ENCODE data around the gene LGR4. TPM values are rescaled to one million over a fixed set of nuclear protein-coding genes. Genes with fewer than 3 reads are reported as not detected.
"Not testable (repeated sequence)": the region's sequence is repeated elsewhere in the genome, so short reads cannot be mapped to it uniquely, and the experiment has no call there.

The LGR4 gene
- total RNA-seq, 1 donor from 2014 or later = 3.0 TPM

DNA sequence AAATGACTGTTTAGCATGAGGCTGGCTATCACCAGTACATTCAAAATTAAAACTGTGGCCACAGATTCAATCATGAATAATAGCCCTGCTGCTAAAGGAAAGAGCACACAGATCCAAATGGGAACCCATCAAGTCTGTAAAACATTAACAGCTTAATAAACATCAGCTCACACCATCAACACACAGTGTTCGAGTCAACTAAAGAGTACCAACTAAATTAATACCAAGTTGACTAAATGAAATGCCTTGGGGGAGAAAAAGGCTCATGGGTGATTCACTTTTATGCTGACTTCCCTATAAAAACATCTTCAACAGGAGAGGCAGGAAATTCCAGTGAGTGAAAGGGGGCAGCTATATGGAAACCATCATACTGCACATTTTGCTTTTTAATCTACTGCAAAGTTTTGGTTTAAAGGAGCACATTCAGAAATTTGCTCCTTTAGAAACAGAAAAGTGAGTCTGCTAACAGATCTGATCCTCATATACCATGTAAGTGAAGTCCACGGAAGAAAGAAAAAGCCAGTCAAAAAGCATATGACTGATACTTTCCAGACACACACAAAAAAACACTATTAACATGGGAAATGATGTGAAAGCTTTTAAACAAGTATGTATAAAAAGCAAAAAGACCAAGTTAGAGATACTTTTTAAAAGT is 16.3 kb downstream of the LGR4 start:
- Mint-ChIP-seq H3K4me3 (no peak overlapping the region), H3K27me3 (peaks cover 4% of the 10 kb centered on the region), H3K4me1 (no peaks in the 10 kb centered on the region), H3K27ac (no peak overlapping the region), H3K9me3 (no peaks in the 10 kb centered on the region), H3K36me3 (ENCODE audit: low read depth) (no peaks in the 10 kb centered on the region)
- CTCF ChIA-PET = no interaction called here
- ATAC-seq (ENCODE audit: low read depth) (no peak), DNase-seq (no peak)
- intact Hi-C loops (cut with micrococcal nuclease) = no loop called here
- TF ChIP-seq, protein P1, sequence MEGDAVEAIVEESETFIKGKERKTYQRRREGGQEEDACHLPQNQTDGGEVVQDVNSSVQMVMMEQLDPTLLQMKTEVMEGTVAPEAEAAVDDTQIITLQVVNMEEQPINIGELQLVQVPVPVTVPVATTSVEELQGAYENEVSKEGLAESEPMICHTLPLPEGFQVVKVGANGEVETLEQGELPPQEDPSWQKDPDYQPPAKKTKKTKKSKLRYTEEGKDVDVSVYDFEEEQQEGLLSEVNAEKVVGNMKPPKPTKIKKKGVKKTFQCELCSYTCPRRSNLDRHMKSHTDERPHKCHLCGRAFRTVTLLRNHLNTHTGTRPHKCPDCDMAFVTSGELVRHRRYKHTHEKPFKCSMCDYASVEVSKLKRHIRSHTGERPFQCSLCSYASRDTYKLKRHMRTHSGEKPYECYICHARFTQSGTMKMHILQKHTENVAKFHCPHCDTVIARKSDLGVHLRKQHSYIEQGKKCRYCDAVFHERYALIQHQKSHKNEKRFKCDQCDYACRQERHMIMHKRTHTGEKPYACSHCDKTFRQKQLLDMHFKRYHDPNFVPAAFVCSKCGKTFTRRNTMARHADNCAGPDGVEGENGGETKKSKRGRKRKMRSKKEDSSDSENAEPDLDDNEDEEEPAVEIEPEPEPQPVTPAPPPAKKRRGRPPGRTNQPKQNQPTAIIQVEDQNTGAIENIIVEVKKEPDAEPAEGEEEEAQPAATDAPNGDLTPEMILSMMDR (IDR thresholded peaks at IDR 0.05) = no peak
- POLR2A ChIA-PET = no interaction called here

DNA sequence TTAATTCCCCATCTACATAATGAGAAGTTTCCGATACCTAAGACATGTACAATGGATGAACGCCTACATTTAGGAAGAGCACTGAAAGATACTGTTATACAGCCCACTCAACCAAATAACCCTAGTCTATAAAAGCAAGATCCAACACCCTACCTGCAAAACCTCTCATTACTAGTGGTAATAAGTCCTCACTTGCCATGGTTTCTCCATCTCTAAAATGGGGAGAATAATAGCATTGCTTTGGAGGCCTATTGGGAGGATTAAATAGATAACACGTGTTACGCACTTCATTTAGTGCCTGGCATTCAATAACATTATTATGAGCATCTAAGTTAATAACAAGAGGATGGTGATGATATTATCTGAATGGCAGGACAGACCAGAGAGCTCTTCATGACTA is 16.9 kb downstream of the LGR4 start:
- no peaks in the 10 kb centered on the region for H3K4me1 Mint-ChIP-seq
- TF ChIP-seq, protein P1 (IDR thresholded peaks at IDR 0.05) = no peak
- ChIA-PET CTCF (no interaction called here), POLR2A (no interaction called here)
- H3K27ac Mint-ChIP-seq = no peak overlapping the region
- intact Hi-C loops (cut with micrococcal nuclease) = no loop called here
- H3K9me3 Mint-ChIP-seq = no peaks in the 10 kb centered on the region
- no peak for ATAC-seq (ENCODE audit: low read depth)
- H3K36me3 Mint-ChIP-seq (ENCODE audit: low read depth) = no peaks in the 10 kb centered on the region
- H3K4me3 Mint-ChIP-seq = no peak overlapping the region
- no peak for DNase-seq
- peaks cover 4% of the 10 kb centered on the region for H3K27me3 Mint-ChIP-seq

DNA sequence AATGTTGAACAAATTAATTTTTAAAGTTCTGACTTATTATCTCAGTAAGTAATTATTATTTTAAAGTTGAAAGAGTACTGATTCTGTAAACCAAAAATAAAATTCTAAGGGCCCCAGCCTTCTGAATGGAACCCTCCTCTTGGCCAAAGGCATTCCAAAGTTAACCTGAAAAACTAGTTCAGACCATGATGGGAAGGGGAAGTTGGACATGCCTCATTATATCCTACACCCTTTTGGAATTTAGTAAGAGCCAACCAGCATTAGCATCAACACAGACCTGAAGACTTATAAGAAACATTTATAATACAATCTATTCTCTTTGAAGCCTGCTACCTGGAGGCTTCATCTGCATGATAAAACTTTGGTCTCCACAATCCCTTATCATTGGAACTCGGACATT is 18.9 kb downstream of the LGR4 start:
- Mint-ChIP-seq H3K27ac (no peak overlapping the region), H3K36me3 (ENCODE audit: low read depth) (no peaks in the 10 kb centered on the region), H3K9me3 (no peaks in the 10 kb centered on the region), H3K4me1 (no peaks in the 10 kb centered on the region), H3K4me3 (no peak overlapping the region), H3K27me3 (peaks cover 2% of the 10 kb centered on the region)
- CTCF ChIA-PET = no interaction called here
- intact Hi-C loops (cut with micrococcal nuclease) = no loop called here
- POLR2A ChIA-PET = no interaction called here
- ATAC-seq (ENCODE audit: low read depth) (no peak), DNase-seq (no peak)
- TF ChIP-seq, protein P1 (IDR thresholded peaks at IDR 0.05) = no peak

DNA sequence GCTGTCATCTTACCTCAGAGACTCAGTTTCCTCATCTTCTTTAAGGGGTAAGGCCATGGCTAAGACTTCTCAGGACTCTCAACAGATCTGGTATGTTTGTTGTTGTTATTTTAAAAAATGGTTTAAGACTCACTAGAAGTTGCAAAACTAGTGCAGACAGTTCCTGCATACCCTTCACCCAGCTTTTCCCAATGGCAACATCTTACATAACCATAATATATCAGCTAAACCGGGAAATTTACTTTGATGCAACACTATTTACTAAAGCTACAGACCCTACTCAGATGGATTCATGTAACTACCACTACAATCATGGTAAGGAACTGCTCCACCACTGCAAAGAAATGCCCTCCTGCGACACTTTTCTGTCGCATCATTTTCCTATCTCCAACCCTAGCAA is 20.4 kb downstream of the LGR4 start:
- Mint-ChIP-seq H3K27ac (no peak overlapping the region), H3K9me3 (no peaks in the 10 kb centered on the region), H3K4me3 (no peak overlapping the region), H3K27me3 (peaks cover 2% of the 10 kb centered on the region), H3K36me3 (ENCODE audit: low read depth) (no peaks in the 10 kb centered on the region), H3K4me1 (no peaks in the 10 kb centered on the region)
- ChIA-PET POLR2A (no interaction called here), CTCF (no interaction called here)
- intact Hi-C loops (cut with micrococcal nuclease) = no loop called here
- ATAC-seq (ENCODE audit: low read depth) (no peak), DNase-seq (no peak)
- TF ChIP-seq, protein P1 (IDR thresholded peaks at IDR 0.05) = no peak

DNA sequence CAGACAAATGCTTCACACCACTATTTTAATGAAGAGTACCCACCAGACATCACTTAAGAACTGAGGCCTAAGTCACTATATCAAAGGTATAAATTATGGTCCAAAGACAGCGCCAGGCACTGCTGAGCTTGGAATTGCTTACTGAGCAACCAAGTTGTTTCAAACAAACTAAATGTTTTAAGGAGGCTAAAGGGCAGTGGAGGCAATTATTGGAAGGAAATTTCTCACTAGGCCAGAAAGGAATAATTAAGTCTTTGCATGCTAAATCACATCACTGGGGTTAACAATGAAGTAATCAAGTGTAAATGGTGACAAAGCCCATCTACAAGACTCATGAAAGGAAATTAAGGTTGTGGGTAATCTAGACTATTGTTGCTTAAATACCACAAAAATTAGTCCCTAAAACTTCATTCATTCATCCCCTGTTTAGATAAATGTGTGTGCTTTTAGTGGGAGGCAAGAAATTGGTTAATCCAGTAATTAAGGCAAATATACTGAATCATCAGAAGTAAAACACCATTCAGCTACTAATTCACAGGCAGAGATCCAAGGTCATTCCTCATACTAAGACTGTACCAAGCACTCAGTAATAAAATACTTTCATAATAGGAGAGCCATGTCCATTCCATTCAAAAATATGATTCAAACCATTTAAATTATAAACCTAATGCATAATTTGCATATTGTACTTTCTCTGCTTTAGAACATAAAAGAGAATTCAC is 21.2 kb downstream of the LGR4 start:
- H3K9me3 Mint-ChIP-seq = no peaks in the 10 kb centered on the region
- H3K4me1 Mint-ChIP-seq = no peaks in the 10 kb centered on the region
- no peak overlapping the region for H3K27ac Mint-ChIP-seq
- ATAC-seq (ENCODE audit: low read depth) (no peak), DNase-seq (no peak)
- intact Hi-C loops (cut with micrococcal nuclease) = no loop called here
- H3K27me3 Mint-ChIP-seq = peaks cover 2% of the 10 kb centered on the region
- ChIA-PET CTCF (no interaction called here), POLR2A (no interaction called here)
- TF ChIP-seq, protein P1 (IDR thresholded peaks at IDR 0.05) = no peak
- H3K4me3 Mint-ChIP-seq = no peak overlapping the region
- no peaks in the 10 kb centered on the region for H3K36me3 Mint-ChIP-seq (ENCODE audit: low read depth)

DNA sequence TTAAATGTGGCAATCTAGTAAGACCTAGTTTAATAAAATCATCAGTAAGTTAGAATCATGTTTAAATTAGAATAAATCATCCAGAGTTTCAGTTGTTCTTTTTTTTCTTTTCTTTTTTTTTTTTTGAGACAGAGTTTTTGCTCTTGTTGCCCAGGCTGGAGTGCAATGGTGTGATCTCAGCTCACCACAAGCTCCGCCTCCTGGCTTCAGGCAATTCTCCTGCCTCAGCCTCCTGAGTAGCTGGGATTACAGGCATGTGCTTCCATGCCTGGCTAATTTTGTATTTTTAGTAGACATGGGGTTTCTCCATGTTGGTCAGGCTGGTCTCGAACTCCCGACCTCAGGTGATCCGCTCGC is 24.4 kb downstream of the LGR4 start:
- ATAC-seq (ENCODE audit: low read depth); intact Hi-C loops (cut with micrococcal nuclease); H3K36me3 Mint-ChIP-seq (ENCODE audit: low read depth); H3K27me3 Mint-ChIP-seq; H3K4me1 Mint-ChIP-seq; DNase-seq; H3K27ac Mint-ChIP-seq; H3K9me3 Mint-ChIP-seq; H3K4me3 Mint-ChIP-seq; CTCF ChIA-PET; POLR2A ChIA-PET: not testable (repeated sequence)
